HG03432 (cell line): Measurements from ENCODE around the gene PDCD2L.
A peak's percentile ranks its signal among the peaks of the same experiment; 100 is the strongest.
"Not testable (repeated sequence)": the region's sequence is repeated elsewhere in the genome, so short reads cannot be mapped to it uniquely, and the experiment has no call there.

Experiments used
- ATAC-seq: cut with Tn5 transposase; IDR thresholded peaks from one replicate; pipeline ENCODE4 v1.9.1; 2021; ENCODE audit warnings: mild to moderate bottlenecking, moderate library complexity; ENCODE audit not compliant: unreplicated experiment

Gene PDCD2L

DNA sequence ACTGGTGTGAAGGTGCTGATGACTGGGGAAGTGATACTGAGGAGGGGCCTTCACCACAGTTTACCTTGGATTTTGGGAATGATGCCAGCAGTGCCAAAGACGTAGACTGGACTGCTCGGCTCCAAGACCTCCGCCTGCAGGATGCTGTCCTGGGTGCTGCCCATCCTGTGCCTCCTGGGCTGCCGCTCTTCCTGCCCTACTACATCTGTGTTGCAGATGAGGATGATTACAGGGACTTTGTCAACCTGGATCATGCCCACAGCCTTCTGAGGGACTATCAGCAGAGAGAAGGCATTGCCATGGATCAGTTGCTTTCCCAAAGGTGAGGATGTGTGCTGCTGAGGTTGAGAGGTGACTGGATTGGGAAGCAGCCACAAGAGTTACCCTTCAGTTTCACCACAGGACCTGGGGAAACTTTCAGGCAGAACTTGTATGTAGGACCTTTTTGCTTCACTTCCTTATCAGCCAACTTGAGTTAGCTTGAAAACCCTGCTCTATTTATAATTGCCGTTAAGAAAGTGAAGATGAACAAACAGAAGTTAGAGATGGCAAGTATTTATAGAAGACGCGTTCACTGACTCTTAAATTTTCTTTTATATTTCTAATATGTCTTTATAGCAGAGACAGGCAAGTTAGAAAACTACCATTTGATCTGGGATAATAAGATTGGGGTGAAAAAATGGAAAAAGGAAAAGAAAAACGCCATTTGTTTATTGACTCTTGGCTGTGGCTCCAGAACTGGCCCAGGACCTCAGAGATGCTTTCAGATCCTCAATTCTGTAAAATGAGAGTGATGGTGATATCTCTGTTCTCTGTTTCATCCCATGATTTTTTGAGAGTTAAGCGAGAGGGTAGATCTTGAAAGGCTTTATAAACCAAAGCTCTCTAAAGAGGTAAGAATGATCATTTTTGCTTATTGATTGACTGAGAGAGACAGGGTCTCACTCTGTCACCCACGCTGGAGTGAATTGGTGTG is 5.3 kb downstream of the PDCD2L start:
- ATAC-seq, result peak; percentile 67

DNA sequence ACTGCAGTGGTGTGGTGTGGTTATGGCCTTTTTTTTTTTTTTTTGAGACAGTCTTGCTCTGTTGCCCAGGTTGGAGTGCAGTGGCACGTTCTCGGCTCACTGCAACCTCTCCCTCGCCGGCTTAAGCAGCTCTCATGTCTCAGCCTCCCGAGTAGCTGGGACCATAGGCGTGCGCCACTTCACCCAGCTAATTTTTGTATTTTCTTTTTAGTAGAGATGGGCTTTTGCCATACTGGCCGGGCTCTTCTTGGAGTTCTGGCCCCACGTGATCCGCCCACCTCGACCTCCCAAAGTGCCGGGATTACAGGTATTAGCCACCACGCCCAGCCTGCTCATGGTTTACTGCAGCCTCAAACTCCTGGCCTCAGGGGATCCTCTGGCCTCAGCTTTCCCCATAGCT is 7.0 kb downstream of the PDCD2L start:
- no peak for ATAC-seq

DNA sequence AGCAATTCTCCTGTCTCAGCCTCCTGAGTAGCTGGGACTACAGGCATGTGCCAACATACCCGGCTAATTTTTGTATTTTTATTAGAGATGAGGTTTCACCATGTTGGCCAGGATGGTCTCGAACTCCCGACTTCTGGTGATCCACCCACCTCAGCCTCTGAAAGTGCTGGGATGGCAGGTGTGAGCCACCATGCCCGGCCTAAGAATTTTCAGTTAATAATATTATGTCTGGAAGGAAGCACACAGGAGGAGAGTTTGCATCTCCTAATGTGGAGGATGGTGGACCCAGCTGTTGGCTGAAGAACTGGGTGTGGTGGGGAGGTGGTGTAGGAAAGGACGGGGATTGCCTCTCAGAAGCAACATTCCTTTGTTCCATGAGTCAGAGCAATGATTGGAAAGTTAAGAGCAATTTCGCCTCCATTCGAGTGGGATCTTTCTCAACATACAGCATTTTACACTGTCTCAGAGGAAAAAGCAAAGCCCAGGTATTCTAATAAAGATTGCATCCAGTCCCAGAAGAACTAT is 11.9 kb downstream of the PDCD2L start:
- ATAC-seq, result no peak

DNA sequence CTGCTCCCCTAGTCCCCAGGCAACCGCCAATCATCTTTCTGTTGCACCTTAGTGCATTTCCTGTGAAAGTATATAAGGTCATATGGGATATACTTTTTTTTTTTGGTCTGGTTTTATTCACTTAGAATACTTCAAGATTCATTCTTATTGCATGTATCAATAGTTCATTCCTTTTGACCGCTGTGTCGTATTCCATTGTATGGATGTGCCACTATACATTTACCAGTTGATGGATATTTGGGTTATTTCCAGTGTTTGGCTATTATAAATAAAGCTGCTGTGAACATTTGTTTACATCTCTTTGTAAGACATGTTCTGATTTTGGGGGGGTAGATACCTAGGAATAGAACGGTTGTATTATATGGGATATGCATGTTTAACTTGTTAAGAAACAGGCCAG is 14.1 kb downstream of the PDCD2L start:
- no peak for ATAC-seq

DNA sequence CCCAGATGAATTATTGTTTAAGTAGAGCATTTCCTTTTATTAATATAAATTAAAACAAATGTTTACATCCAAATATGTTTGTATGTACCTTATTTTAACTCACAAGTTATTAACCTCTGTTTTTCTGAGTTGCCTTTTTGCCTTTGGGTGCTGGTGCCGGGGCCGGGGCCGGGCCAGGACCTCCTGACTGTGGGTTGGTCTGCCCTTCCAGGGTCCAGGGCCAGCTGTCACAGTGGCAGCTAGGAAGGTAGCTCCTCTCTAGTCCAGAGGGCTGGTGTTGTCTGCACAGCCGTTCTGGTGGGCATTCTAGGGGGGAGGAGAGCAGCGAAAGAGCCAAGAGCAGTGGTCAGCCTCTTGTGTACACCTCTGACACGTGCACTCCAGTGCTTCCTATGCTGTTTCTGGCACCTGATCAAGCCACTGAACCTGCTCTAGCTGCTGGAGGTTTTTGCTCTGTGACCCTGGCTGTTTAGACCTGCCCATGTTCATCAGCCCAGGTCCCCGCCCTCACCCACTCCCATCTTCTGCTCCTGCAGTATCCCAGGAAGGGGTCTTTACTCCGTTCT is 22.0 kb downstream of the PDCD2L start:
- no peak for ATAC-seq

DNA sequence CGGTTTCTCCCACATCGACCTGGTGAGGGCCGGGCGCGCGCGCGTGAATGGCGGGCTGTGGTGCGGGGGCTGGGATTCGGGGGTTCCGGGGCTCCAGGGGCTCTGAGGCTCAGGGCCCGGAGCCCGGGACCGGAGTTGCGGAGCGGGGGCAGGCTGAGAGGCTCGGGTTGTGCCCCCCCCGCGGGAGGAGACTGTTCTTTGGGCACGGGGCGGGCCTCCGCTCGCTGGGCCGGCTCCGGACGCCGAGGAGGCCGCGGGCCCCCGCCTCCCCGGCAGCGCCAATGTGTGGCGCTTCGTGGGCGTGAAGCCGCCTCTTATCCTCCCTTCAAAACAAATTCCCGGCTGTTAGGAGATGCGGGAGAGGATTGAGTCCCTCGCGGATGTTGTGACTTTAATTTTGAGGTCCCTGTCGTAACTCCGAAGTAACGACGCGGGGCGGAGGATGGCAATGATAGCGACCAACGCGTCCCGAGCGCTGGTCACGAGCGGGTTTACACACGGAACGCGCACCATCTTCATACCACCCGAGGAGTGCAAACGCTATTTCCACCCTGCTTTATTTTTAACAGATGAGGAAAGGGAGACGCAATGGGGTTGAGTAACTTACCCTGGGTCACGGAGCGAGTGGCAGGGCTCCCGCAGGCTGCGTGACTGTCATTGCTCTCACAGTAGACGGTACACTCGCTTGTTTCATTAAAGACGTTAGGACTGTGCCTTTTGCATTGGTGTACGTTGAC is 24.5 kb downstream of the PDCD2L start:
- ATAC-seq, result peak; percentile 58

DNA sequence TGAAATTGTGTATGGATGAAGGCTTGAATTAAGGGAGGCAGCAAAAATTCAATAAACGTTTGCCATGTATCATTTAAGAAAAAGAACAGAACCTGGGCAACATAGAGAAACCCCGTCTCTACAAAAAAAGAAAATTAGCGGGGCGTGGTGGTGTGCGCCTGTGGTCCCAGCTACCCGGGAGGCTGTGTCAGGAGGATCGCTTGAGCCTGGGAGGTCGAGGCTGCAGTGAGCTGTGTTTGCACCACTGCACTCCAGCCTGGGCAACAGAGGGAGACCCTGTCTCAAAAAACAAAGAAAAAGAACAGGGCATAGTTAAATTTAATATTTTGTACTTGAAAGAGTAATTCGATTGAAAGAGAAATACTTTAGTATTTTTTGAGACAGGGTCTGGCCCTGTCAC is 25.4 kb downstream of the PDCD2L start:
- ATAC-seq, result no peak

DNA sequence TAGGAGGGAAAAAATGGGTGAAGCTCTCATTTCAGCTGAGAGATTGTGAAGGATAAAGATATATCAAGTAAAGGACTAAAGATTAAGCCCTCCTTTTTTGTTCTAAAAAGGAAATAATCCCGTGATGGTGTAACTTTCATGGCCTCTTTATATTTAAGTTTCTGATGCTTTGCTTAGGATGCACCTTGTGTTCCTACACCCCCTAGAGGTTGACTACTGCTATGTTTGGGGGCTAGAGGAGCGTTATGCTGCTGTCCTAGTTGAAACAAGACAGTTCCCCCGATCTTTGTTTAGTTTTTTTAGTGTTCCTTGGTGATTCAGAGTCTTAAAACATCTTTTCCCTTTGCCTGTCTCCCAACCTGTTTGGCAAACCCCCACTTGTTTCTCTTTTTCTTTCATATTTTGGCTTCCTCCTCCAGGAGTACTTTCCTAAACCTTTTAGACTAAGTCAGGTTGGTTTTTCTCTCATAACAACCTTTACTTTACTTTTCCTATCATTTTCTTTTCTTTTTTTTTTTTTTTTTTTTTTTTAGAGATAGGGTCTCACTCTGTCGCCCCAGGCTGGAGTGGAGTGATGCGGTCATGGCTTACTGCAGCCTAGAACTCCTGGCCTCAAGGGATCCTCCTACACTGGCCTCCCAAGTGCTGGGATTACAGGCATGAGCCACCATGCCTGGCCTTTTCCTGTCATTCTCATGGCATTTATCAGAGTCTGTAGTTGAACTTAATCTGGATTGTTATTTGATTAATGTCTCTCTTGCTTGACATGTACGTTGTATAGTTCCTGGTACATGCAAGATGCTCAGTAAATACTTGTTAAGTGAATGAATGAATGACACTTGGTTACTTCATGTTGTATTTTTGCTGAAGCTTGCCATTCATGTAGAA is 26.8 kb downstream of the PDCD2L start:
- no peak for ATAC-seq

DNA sequence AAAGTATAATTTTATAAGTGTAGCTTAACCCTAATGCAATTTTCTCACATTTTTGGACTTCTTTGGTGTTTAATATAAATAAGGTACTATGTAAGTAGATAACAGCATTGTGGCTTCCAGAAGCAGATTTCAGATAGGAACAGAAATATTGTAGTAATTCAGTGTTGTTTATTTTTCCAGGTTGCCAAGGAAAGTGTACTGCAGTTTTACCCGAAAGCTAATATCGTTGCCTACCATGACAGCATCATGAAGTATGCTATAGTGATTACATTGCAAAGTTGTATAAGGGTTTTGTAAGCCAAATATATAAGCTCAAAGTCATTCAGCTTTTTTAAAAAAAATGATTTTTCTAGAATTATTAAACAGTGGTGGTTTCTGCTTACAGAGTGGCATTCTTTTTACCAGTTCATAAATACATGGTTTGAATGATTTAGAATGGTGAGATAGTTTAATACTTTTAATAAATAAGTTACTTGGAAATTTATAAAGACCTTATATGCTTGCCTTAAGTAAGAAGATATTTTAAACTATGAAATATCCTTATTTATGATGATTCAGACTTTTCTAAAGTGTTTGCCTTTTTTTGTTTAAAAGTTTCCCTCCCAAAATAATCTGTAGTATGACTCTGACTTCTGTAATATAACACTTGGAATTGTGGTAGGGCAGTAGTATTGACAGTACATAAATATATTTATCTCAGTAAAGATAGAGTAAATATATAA is 27.6 kb downstream of the PDCD2L start:
- no peak for ATAC-seq

DNA sequence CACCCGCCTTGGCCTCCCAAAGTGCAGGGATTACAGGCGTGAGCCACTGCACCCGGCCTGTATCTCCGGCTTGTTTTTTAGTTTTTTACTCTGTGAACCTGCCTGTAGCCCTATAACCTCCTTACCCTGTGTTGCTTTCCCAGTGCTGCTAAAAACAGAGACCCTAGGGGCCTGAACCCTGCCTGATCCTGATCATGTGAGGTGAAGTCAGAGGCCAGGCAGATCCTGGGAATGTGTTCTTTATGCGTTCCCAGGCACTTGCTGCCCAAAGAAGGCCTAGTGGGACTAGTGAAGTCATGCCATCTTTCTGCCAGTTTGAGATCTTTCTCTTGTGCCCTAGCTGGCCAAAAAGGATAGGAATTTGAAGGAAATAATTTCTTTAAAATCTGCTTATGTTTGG is 28.6 kb downstream of the PDCD2L start:
- no peak for ATAC-seq

DNA sequence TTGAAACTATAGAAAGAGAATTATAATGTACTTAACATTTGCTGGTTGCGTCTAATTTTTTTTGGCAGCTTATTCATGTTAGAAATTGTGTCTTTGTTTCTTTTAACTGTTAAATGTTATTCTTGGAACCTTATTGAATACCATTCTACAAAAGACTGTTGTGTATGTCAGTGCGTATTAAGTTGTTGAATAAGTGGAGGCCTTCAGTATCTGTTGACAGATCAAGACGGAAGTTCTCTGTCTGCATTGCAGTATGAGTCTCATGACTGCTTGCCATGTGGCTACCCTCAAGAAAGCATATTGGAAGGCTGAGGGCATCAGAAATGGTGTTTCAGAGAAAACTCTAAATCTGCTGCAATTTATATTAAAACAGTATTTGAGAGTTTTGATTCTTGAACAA is 32.5 kb downstream of the PDCD2L start:
- no peak for ATAC-seq

DNA sequence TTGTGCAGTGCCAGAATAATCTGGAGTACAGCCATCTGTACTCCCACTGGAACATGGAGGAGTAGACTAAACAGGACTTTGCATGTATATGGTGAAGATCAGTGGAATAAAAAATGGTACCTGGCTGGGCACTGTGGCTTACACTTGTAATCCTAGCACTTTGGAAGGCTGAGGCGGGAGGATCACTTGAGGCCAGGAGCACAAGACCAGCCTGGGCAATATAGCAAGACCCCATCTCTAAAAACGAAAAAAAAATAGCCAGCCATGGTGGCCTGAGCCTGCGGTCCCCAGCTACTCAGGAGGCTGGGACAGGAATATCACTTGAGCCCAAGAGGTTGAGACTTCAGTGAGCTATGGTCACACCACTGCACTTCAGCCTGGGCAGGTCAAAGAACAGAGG is 44.0 kb downstream of the PDCD2L start:
- no peak for ATAC-seq

DNA sequence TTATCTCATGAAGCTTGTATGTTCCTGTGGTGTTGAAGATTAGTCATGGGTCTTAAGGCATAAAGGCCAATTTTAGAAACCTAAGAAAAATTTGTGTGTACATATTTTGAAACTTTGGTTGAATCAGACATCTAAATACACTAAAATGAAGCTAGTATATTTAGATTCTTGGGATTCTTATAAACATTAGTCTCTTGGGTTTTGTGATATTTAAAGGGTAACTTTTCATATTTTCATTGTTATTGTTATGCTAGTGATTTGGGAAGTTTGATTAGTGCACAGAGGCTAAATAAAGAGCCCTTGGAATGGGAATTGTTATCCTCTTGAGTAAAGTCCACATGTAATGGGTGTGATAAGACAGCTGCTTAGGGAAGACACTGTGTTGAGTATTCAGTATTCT is 48.5 kb downstream of the PDCD2L start:
- no peak for ATAC-seq

DNA sequence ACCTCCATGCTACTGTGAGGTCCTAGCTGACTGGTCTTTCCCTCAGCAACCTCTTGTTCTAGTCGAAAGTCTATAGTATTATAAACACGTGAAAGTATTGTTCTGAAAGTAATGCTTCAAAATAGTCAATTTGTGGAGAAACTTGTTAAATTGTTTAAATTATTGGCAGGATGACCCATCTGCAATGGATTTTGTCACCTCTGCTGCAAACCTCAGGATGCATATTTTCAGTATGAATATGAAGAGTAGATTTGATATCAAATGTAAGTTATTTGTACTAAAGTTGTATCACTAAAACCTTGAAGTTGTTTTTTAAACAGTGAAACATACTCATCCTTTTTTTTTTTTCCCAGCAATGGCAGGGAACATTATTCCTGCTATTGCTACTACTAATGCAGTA is 49.9 kb downstream of the PDCD2L start:
- ATAC-seq, result no peak

DNA sequence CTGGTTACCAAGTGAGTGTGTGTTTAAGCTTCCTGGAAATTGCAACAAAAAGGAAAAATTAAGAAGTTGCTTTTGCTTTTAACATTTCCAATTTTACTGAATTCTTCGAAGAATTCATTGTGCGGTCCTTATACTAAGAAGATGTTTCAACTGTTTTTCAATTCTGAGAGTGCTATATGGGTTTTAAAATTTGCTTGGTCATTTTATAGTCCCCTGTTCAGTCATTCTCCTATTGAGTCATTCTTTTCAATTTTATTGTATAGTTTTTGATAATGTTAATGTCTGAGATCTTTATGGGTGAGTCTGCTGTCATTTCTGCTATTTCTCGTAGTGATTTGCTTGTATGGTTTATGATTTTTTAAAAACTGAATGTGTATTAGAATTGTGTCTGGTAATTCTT is 50.5 kb downstream of the PDCD2L start:
- ATAC-seq, result no peak

DNA sequence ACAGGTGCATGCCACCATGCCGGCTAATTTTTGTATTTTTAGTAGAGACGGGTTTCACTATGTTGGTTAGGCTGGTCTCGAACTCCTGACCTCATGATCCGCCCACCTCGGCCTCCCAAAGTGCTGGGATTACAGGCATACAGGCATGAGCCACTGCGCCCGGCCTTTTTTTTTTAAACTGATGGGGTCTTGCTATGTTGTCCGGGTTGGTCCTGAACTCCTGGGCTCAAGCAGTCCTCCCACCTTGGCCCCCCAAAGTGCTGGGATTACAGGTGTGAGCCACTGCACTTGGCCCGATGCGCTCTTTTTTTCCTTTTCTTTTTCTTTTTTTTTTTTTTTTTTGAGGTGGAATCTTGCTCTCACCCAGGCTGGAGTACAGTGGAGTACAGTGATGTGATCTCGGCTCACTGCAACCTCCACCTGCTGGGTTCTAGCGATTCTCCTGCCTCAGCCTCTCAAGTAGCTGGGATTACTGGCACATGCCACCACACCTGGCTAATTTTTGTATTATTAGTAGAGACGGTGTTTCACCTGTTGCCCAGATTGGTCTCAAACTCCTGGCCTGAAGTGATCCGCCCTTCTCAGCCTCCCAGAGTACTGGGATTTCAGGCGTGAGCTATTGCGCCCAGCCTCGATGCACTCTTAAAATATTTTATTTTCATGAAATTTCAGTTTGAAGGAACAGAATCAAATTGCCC is 51.7 kb downstream of the PDCD2L start:
- not testable (repeated sequence) for ATAC-seq

DNA sequence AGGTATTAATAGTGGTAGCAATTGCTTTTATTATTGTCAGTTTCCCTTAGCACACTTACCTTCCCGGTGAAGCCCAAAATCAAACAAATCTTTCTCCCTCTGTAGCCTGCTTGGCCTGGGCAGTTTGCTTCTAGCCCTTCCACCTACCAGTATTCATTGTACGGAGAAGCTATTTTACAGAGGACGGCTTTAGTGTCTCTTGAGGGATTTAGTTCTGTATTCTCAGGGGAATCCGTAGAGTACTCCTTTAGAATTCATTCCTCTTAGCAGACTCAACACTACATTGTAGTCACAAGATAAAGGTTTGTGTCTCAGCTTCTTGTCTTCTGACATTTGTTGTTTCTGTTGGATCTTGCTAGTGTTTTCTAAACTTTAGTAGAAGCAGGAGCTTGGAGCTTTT is 53.2 kb downstream of the PDCD2L start:
- no peak for ATAC-seq

DNA sequence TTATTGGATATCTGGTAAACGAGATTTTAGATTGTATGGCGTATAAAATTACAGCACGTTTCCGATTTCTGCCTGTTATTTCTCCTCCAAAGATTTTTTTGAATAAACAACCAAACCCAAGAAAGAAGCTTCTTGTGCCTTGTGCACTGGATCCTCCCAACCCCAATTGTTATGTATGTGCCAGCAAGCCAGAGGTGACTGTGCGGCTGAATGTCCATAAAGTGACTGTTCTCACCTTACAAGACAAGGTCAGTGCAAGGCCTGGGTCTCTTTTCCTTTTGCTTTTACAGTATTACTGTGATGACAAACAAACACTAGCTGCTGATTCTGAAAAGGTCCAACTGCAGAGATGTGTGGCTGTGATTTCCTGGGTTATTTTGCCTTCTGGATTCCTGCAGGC is 54.5 kb downstream of the PDCD2L start:
- no peak for ATAC-seq

DNA sequence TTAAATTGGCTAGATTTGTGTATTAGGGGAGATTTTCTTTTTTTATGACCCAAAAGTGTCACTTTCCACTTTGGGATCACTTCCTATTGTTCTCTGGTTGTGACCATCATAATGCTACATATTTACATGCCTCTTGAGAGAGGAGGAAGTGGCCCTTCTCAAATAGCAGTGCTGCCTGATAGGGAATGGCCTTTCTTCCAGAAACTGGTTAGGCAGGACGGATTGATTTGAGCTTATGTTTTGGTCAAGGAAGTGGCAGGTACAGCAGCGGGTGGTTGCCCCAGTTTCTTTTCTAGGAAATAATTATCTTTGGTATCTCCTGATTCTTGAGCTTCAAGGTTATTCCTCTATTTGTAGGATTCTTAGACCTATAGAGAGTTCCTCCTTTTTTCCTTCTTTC is 55.4 kb downstream of the PDCD2L start:
- no peak for ATAC-seq
